Activated CD4-positive, alpha-beta memory T cell treated with anti-CD3 and anti-CD28 coated beads, Interleukin-2, amount 10 ng/mL, durations not matched to agents 7 days and 5 days (primary cell): ENCODE results near the gene AP4B1. TPM values are rescaled to one million over a fixed set of nuclear protein-coding genes. Genes with fewer than 3 reads are reported as not detected.

ENCODE experiments used
- CTCF ChIA-PET: fragments of 350-600 bp; sonication (Branson Sonifier 250); formaldehyde crosslinking; loops from one replicate; lab custom pipeline; 2021; ENCODE audit warnings: antibody characterized with exemption, inconsistent platforms; lab: Charles Lee
- POLR2A ChIA-PET: fragments of 350-600 bp; sonication (Branson Sonifier 250); formaldehyde crosslinking; loops from one replicate; lab custom pipeline; 2021; ENCODE audit warnings: antibody characterized with exemption; lab: Charles Lee
- DNase-seq: peaks from one replicate; pipeline ENCODE4 v3.0.0-alpha.2; 2020
- H3K27ac Mint-ChIP-seq: one replicate; pipeline ENCODE4 v1.8.0; 2021; ENCODE audit warnings: mild to moderate bottlenecking, mixed read lengths
- H3K27me3 Mint-ChIP-seq: one replicate; pipeline ENCODE4 v1.8.0; 2021; ENCODE audit warnings: mixed read lengths
- H3K36me3 Mint-ChIP-seq: one replicate; pipeline ENCODE4 v1.8.0; 2021; ENCODE audit warnings: low read depth, mixed read lengths
- H3K4me1 Mint-ChIP-seq: one replicate; pipeline ENCODE4 v1.8.0; 2021; ENCODE audit warnings: mixed read lengths
- H3K4me3 Mint-ChIP-seq: one replicate; pipeline ENCODE4 v1.8.0; 2021; ENCODE audit warnings: mild to moderate bottlenecking, mixed read lengths
- H3K9me3 Mint-ChIP-seq: one replicate; pipeline ENCODE4 v1.8.0; 2021; ENCODE audit warnings: mixed read lengths
- total RNA-seq, 2 experiments: library from RNA; stranded (reverse); gene quantifications; one replicate each; pipeline ENCODE4 v1.2.3, GENCODE V29; 2021

Gene AP4B1
- total RNA-seq, 2 experiments from 2014 or later: 53.7 to 56.7 TPM

GRCh38 chr1:113929750-113930498, 25.3 kb upstream of the AP4B1 start:
- peak; percentile 65 for DNase-seq
- POLR2A ChIA-PET: interaction anchor here (0.5 to 8.7 kb wide), 39 partner anchors 10 to 1214 kb away, joined by 3 to 268 read pairs (median 5); partner anchors contain the start of genes AP4B1, BCAS2, DCLRE1B and LRIG2
- Mint-ChIP-seq H3K4me1 (peaks cover 52% of the 10 kb centered on the region), H3K36me3 (peaks cover 20% of the 10 kb centered on the region), H3K27me3 (no peaks in the 10 kb centered on the region), H3K27ac (peak overlapping the region; percentile 94), H3K4me3 (peak overlapping the region; percentile 88), H3K9me3 (no peaks in the 10 kb centered on the region)
- CTCF ChIA-PET: interaction anchor here (0.6 to 5.1 kb wide), 23 partner anchors 9 to 413 kb away, joined by 3 to 90 read pairs (median 4); partner anchors contain the start of genes AP4B1, DCLRE1B, PHTF1 and RSBN1

- peak; percentile 94 for DNase-seq
- Mint-ChIP-seq H3K4me1 (peaks cover 48% of the 10 kb centered on the region), H3K36me3 (peaks cover 16% of the 10 kb centered on the region), H3K27me3 (peaks cover 4% of the 10 kb centered on the region), H3K27ac (peak within 1 kb of the TSS; percentile 95), H3K4me3 (peak within 1 kb of the TSS; percentile 94), H3K9me3 (no peaks in the 10 kb centered on the region)
- ChIA-PET CTCF (interaction anchor here (0.7 to 5.1 kb wide), 18 partner anchors 10 to 170 kb away, joined by 3 to 90 read pairs (median 4); partner anchors contain the start of genes AP4B1, DCLRE1B, PHTF1 and RSBN1), POLR2A (interaction anchor here (0.8 to 8.7 kb wide), 32 partner anchors 11 to 1214 kb away, joined by 3 to 268 read pairs (median 5); partner anchors contain the start of genes AP4B1, BCAS2, DCLRE1B and NRAS)
Measured at GRCh38 chr1:113928941-113929749, 24.5 kb upstream of the AP4B1 start, which contains the start of gene HIPK1. TSS of gene HIPK1 (plus strand) at chr1:113929324.

GRCh38 chr1:113928187-113928930, 23.8 kb upstream of the AP4B1 start:
- H3K9me3 Mint-ChIP-seq: no peaks in the 10 kb centered on the region
- peak overlapping the region; percentile 95 for H3K27ac Mint-ChIP-seq
- H3K27me3 Mint-ChIP-seq: peaks cover 6% of the 10 kb centered on the region
- no peak for DNase-seq
- peaks cover 42% of the 10 kb centered on the region for H3K4me1 Mint-ChIP-seq
- ChIA-PET CTCF (interaction anchor here (0.7 to 5.1 kb wide), 13 partner anchors 10 to 169 kb away, joined by 3 to 90 read pairs (median 5); partner anchors contain the start of genes AP4B1, DCLRE1B, PHTF1 and RSBN1), POLR2A (interaction anchor here (0.8 to 8.7 kb wide), 22 partner anchors 10 to 822 kb away, joined by 3 to 268 read pairs (median 10); partner anchors contain the start of genes AP4B1, DCLRE1B, PHTF1 and RSBN1)
- H3K4me3 Mint-ChIP-seq: peak overlapping the region; percentile 94
- H3K36me3 Mint-ChIP-seq: peaks cover 9% of the 10 kb centered on the region

- H3K27me3 Mint-ChIP-seq: peaks cover 13% of the 10 kb centered on the region
- H3K4me3 Mint-ChIP-seq: no peak overlapping the region
- H3K36me3 Mint-ChIP-seq: no peaks in the 10 kb centered on the region
- CTCF ChIA-PET: interaction anchor here (1.3 kb wide), 1 partner anchor 10 kb away, joined by 3 read pairs; no protein-coding TSS in a partner anchor
- peaks cover 16% of the 10 kb centered on the region for H3K4me1 Mint-ChIP-seq
- POLR2A ChIA-PET: interaction anchor here (1.0 kb wide), 1 partner anchor 20 kb away, joined by 4 read pairs; the partner anchor contains the start of genes AP4B1 and DCLRE1B
- DNase-seq: no peak
- H3K9me3 Mint-ChIP-seq: no peaks in the 10 kb centered on the region
- no peak overlapping the region for H3K27ac Mint-ChIP-seq
Measured at GRCh38 chr1:113924473-113924872, 19.9 kb upstream of the AP4B1 start.

- peaks cover 5% of the 10 kb centered on the region for H3K4me1 Mint-ChIP-seq
- H3K4me3 Mint-ChIP-seq: no peak overlapping the region
- peaks cover 13% of the 10 kb centered on the region for H3K27me3 Mint-ChIP-seq
- no peak overlapping the region for H3K27ac Mint-ChIP-seq
- DNase-seq: no peak
- H3K36me3 Mint-ChIP-seq: no peaks in the 10 kb centered on the region
- H3K9me3 Mint-ChIP-seq: no peaks in the 10 kb centered on the region
- ChIA-PET CTCF (no interaction called here), POLR2A (interaction anchor here (1.2 kb wide), 1 partner anchor 163 kb away, joined by 3 read pairs; the partner anchor contains the start of gene PHTF1)
Measured at GRCh38 chr1:113922957-113923356, 18.4 kb upstream of the AP4B1 start.

- POLR2A ChIA-PET: interaction anchor here (5.0 kb wide), 1 partner anchor 11 kb away, joined by 26 read pairs; the partner anchor contains the start of gene HIPK1
Measured at GRCh38 chr1:113918243-113918642, 13.6 kb upstream of the AP4B1 start.

GRCh38 chr1:113917400-113918082, 12.9 kb upstream of the AP4B1 start:
- POLR2A ChIA-PET: interaction anchor here (0.7 to 5.0 kb wide), 2 partner anchors 12 to 14 kb away, joined by 3 to 26 read pairs; partner anchors contain the start of gene HIPK1
- no peak overlapping the region for H3K4me3 Mint-ChIP-seq
- no peak overlapping the region for H3K27ac Mint-ChIP-seq
- no peaks in the 10 kb centered on the region for H3K9me3 Mint-ChIP-seq
- H3K27me3 Mint-ChIP-seq: peaks cover 1% of the 10 kb centered on the region
- H3K36me3 Mint-ChIP-seq: peaks cover 20% of the 10 kb centered on the region
- no peak for DNase-seq
- CTCF ChIA-PET: interaction anchor here (1.3 kb wide), 1 partner anchor 11 kb away, joined by 4 read pairs; the partner anchor contains the start of gene HIPK1
- H3K4me1 Mint-ChIP-seq: peaks cover 7% of the 10 kb centered on the region

More at GRCh38 chr1:113918243-113918642, 13.6 kb upstream of the AP4B1 start:
- no peak overlapping the region for H3K4me3 Mint-ChIP-seq
- H3K36me3 Mint-ChIP-seq: peaks cover 13% of the 10 kb centered on the region
- H3K4me1 Mint-ChIP-seq: peaks cover 5% of the 10 kb centered on the region
- H3K27me3 Mint-ChIP-seq: peaks cover 6% of the 10 kb centered on the region
- CTCF ChIA-PET: interaction anchor here (1.3 kb wide), 1 partner anchor 11 kb away, joined by 4 read pairs; the partner anchor contains the start of gene HIPK1
- no peak for DNase-seq
- no peak overlapping the region for H3K27ac Mint-ChIP-seq
- H3K9me3 Mint-ChIP-seq: no peaks in the 10 kb centered on the region

- DNase-seq: no peak
- Mint-ChIP-seq H3K36me3 (peaks cover 22% of the 10 kb centered on the region), H3K4me3 (no peak overlapping the region), H3K9me3 (no peaks in the 10 kb centered on the region), H3K27me3 (no peaks in the 10 kb centered on the region), H3K27ac (no peak overlapping the region), H3K4me1 (peaks cover 7% of the 10 kb centered on the region)
- CTCF ChIA-PET: no interaction called here
- POLR2A ChIA-PET: interaction anchor here (0.7 to 5.0 kb wide), 2 partner anchors 13 kb away, joined by 3 to 26 read pairs; partner anchors contain the start of gene HIPK1
Measured at GRCh38 chr1:113916974-113917373, 12.4 kb upstream of the AP4B1 start.

- H3K27ac Mint-ChIP-seq: no peak overlapping the region
- ChIA-PET CTCF (interaction anchor here (1.2 to 1.4 kb wide), 2 partner anchors 14 to 15 kb away, joined by 3 to 7 read pairs; partner anchors contain the start of gene HIPK1), POLR2A (interaction anchor here (1.3 to 3.1 kb wide), 3 partner anchors 10 to 31 kb away, joined by 3 to 8 read pairs (median 8); partner anchors contain the start of genes AP4B1, DCLRE1B and HIPK1)
- peaks cover 50% of the 10 kb centered on the region for H3K36me3 Mint-ChIP-seq
- no peaks in the 10 kb centered on the region for H3K27me3 Mint-ChIP-seq
- H3K4me1 Mint-ChIP-seq: peaks cover 17% of the 10 kb centered on the region
- H3K9me3 Mint-ChIP-seq: no peaks in the 10 kb centered on the region
- DNase-seq: no peak
- no peak overlapping the region for H3K4me3 Mint-ChIP-seq
Measured at GRCh38 chr1:113913887-113914664, 9.5 kb upstream of the AP4B1 start.

- Mint-ChIP-seq H3K27me3 (no peaks in the 10 kb centered on the region), H3K36me3 (peaks cover 55% of the 10 kb centered on the region), H3K4me3 (no peak overlapping the region), H3K4me1 (peaks cover 23% of the 10 kb centered on the region), H3K27ac (no peak overlapping the region), H3K9me3 (no peaks in the 10 kb centered on the region)
- ChIA-PET POLR2A (interaction anchor here (0.8 to 3.1 kb wide), 3 partner anchors 9 to 17 kb away, joined by 3 to 8 read pairs (median 8); partner anchors contain the start of genes AP4B1, DCLRE1B and HIPK1), CTCF (interaction anchor here (0.6 to 1.4 kb wide), 3 partner anchors 8 to 16 kb away, joined by 3 to 7 read pairs (median 3); partner anchors contain the start of gene HIPK1)
- DNase-seq: no peak
Measured at GRCh38 chr1:113913312-113913668, 8.7 kb upstream of the AP4B1 start.
